Thyroid gland (tissue), 4 donors: ENCODE measurements around the gene HCN2. TPM values are rescaled to one million over a fixed set of nuclear protein-coding genes. Genes with fewer than 3 reads are reported as not detected.

Experiments used
- DNase-seq, 2 donors: peaks; one replicate each; pipeline ENCODE4 v3.0.0-alpha.2; 2019
- H3K27ac ChIP-seq, 3 donors: fragments of 200-600 bp; sonication (generic); 1 replicate in 2 of 3; 2 replicates in 1 of 3; pipeline ENCODE4 v1.5.1; 2016 to 2019; ENCODE audit warnings: mild to moderate bottlenecking in 1 of 3, moderate library complexity in 1 of 3
- H3K27me3 ChIP-seq: fragments of 200-600 bp; sonication (generic); one replicate; pipeline ENCODE4 v1.5.1; 2019
- H3K36me3 ChIP-seq, 2 donors: fragments of 200-600 bp; sonication (generic); one replicate each; pipeline ENCODE4 v1.5.1; 2016 to 2019
- H3K4me1 ChIP-seq, 2 donors: fragments of 200-600 bp; sonication (generic); one replicate each; pipeline ENCODE4 v1.5.1; 2017 to 2019
- H3K4me3 ChIP-seq, 3 donors: fragments of 200-600 bp; sonication (generic); replicated peaks in 1 of 3; 1 replicate in 2 of 3; 2 replicates in 1 of 3; pipeline ENCODE4 v1.5.1; 2016; ENCODE audit warnings: mild to moderate bottlenecking in 1 of 3
- H3K9me3 ChIP-seq: fragments of 200-600 bp; sonication (generic); one replicate; pipeline ENCODE4 v1.5.1; 2017
- CTCF ChIP-seq, 6 experiments: fragments of 200-600 bp in 3 of 6; fragments of 450-650 bp in 3 of 6; sonication (generic) in 3 of 6; IDR thresholded peaks; one replicate each; pipeline ENCODE4 v1.5.1; 2016 to 2019; ENCODE audit warnings: antibody characterized with exemption in 6 of 6, mild to moderate bottlenecking in 2 of 6, inconsistent platforms in 1 of 6, moderate library complexity in 1 of 6
- POLR2A ChIP-seq, 2 donors: fragments of 450-650 bp; IDR thresholded peaks; one replicate each; pipeline ENCODE4 v1.6.1; 2017; ENCODE audit warnings: antibody characterized with exemption in 2 of 2, mild to moderate bottlenecking in 2 of 2, moderate library complexity in 1 of 2
- WGBS, 2 donors: methylation state at CpG; one replicate each; pipeline ENCODE4 v1.1.5; 2017; 5-methylcytosine and 5-hydroxymethylcytosine counted together
- intact Hi-C: fragments of 100-400 bp; cut with DNase I; formaldehyde crosslinking; loops from one replicate; pipeline ENCODE4 v1.15.1; 2023
- total RNA-seq, 4 donors: library from RNA; depleted of rRNA; stranded (reverse); fragments of >200 nt; gene quantifications; one replicate each; pipeline ENCODE4 v1.2.3, GENCODE V29; 2016

Gene HCN2
- total RNA-seq, 4 donors from 2014 or later: not detected

GRCh38 chr19:656751-657559 is 67.3 kb downstream of the HCN2 start:
- peaks cover 18 to 30% of the 10 kb centered on the region in 2 donors for H3K4me1 ChIP-seq
- H3K36me3 ChIP-seq: no peaks in the 10 kb centered on the region
- DNase-seq: no peak
- TF ChIP-seq CTCF (IDR thresholded peaks at IDR 0.05) (no peak), POLR2A (IDR thresholded peaks at IDR 0.05) (no peak)
- 87 to 92% methylated on average over 22 to 30 of the region's 43 CpGs for WGBS, 2 donors
- no peak overlapping the region for H3K4me3 ChIP-seq
- H3K27me3 ChIP-seq: no peaks in the 10 kb centered on the region
- H3K27ac ChIP-seq: no peak overlapping the region
- intact Hi-C loops: no loop called here
- H3K9me3 ChIP-seq: no peaks in the 10 kb centered on the region

- DNase-seq: no peak
- Histone ChIP-seq H3K9me3 (no peaks in the 10 kb centered on the region), H3K4me3 (no peak overlapping the region), H3K36me3 (no peaks in the 10 kb centered on the region), H3K27me3 (no peaks in the 10 kb centered on the region), H3K4me1 (peaks cover 20 to 30% of the 10 kb centered on the region in 2 donors), H3K27ac (no peak overlapping the region)
- TF ChIP-seq CTCF (IDR thresholded peaks at IDR 0.05): no peak
- no peak for TF ChIP-seq POLR2A (IDR thresholded peaks at IDR 0.05)
- intact Hi-C loops: no loop called here
- 87 to 94% methylated on average over 4 to 7 of the region's 19 CpGs for WGBS, 2 donors
Measured at GRCh38 chr19:657611-658010, 67.9 kb downstream of the HCN2 start.

- intact Hi-C loops: no loop called here
- TF ChIP-seq CTCF (IDR thresholded peaks at IDR 0.05): no peak
- no peak for TF ChIP-seq POLR2A (IDR thresholded peaks at IDR 0.05)
- no peak for DNase-seq
- no peaks in the 10 kb centered on the region for H3K36me3 ChIP-seq
- no peaks in the 10 kb centered on the region for H3K9me3 ChIP-seq
- WGBS, 2 donors: 87 to 97% methylated on average over 11 to 21 of the region's 33 CpGs
- H3K27me3 ChIP-seq: no peaks in the 10 kb centered on the region
- no peak overlapping the region for H3K4me3 ChIP-seq
- H3K4me1 ChIP-seq: peaks cover 20 to 30% of the 10 kb centered on the region in 2 donors
- no peak overlapping the region for H3K27ac ChIP-seq
Measured at GRCh38 chr19:658059-658839, 68.6 kb downstream of the HCN2 start.

GRCh38 chr19:658916-659839 is 69.5 kb downstream of the HCN2 start:
- H3K4me3 ChIP-seq: no peak overlapping the region
- WGBS, 2 donors: 72 to 86% methylated on average over 10 to 23 of the region's 50 CpGs

More at GRCh38 chr19:658916-659839, 69.5 kb downstream of the HCN2 start:
- H3K36me3 ChIP-seq: no peaks in the 10 kb centered on the region
- no peak for TF ChIP-seq CTCF (IDR thresholded peaks at IDR 0.05)
- no peak overlapping the region for H3K27ac ChIP-seq
- no peaks in the 10 kb centered on the region for H3K27me3 ChIP-seq
- DNase-seq: no peak
- H3K9me3 ChIP-seq: no peaks in the 10 kb centered on the region
- intact Hi-C loops: no loop called here
- peaks cover 27 to 39% of the 10 kb centered on the region in 2 donors for H3K4me1 ChIP-seq
